Amygdala (tissue), 56 donors: ENCODE data around the gene VPS13A.

Source experiments
- DNase-seq, 56 donors: peaks; one replicate each; lab custom pipeline; 2025; lab: John Stamatoyannopoulos, UW

VPS13A gene

DNA sequence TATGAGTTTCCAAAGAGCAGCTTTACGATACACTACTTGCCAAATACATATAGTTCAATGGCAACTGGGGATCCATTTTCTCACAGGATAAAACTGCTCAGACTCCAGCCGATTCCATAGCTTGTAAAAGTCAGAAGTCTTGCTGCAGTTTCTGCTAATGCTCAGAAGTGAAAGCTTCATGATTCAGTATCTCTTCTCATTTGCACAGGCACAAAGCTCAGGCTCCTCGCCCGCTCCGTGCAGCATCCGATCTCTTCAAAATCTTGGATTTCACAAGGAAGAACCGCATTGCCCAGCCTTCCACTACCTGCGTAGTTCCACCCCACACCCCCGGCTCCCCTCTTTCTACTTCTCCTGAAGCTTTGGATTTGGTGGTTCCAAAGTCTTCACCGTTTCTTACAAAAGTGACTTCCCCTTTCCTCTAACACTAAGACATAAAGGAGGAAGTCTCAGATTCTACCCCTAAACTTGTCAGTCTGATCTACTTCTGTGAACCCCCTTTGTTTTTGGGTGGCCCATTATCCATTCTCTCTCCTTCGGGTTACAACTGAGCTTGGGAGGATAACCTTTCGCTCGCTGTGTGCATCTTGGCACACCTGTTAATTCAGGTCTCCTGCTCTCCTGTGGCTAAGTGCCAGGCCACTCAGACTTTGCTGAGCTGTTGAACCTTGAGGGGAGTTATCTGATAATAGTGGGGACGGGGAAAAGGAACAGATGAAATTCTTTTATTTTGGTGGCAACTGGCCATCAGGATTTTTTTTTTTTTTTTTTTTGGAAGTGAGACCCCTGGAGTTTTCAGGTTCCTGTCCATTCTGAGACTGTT is 276.7 kb downstream of the VPS13A start:
- DNase-seq = no peak

DNA sequence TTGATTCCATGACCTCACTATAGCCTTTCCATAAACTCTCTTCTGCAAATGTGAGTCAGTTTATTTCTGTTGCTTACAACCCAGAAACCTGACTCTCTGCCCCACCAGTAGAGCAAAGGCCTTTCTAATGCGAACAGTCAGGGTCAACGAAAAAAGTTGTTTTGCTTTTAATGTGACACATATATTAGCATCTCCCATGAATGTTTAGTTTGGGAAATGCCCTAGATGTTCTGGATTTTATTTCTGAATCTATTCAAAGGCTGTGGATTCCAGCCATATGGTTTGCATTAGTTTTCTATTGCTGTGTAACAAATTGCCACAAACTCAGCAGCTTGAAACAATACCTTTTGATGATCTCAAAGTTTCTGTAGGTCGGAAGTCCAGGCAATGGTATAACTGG is 277.3 kb downstream of the VPS13A start:
- no peak for DNase-seq

DNA sequence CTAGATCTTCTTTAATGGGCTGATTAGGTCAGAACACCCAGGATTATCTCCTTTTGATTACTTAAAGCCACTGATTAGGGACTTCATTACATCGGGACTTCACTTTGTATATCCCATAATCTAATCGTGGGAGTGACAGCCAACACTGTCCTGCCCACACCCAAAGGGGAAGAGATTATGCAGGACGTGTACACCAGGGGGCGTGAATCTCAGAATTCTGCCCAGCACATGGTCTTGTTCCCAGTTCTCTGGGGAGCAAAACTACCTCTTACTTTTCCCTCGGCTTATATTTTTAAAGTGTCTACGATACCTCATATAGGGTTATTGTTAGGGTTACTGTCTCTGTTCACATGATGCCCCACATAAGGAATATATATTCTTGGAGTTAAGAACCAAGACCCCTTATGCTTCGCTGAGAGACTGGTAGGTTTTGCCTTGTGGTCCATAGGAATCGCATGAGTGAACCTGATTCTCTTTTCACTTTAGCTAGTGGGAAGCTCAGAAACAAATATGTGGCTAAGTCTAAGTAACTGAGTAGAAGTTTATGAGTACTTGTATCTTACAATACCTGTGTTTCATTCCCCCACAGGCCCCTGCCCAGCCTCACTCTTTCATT is 278.1 kb downstream of the VPS13A start:
- DNase-seq = no peak

DNA sequence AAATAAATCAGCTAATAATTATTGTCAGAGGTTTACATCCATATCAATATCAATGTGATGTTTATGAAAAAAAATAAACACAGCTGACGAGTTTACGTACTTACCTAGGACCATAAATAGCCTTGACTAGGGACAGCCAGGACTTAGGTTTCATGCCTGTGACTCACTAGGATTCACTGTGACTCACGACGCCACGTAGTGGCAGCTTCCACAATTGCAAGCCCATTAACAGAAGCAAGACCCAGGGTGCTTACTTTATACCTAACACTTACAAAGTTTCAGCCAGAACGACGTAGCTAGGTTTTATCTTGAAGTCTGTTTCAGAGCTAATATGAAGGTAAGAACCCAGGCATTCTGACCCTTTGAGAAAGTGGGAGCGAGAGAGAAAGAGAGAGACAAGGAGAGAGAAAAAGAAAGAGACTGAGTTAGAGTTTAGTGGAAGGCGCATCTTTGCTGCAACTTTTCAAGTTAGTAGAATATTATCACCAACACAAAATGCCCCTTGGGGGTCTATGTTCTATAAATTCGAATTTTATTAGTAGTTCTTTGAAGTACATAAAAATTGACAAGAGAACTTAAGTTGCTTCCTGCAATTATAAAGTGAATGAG is 279.6 kb downstream of the VPS13A start:
- peak in 49 of 56 donors; percentile 9 to 90 (median 51) for DNase-seq

DNA sequence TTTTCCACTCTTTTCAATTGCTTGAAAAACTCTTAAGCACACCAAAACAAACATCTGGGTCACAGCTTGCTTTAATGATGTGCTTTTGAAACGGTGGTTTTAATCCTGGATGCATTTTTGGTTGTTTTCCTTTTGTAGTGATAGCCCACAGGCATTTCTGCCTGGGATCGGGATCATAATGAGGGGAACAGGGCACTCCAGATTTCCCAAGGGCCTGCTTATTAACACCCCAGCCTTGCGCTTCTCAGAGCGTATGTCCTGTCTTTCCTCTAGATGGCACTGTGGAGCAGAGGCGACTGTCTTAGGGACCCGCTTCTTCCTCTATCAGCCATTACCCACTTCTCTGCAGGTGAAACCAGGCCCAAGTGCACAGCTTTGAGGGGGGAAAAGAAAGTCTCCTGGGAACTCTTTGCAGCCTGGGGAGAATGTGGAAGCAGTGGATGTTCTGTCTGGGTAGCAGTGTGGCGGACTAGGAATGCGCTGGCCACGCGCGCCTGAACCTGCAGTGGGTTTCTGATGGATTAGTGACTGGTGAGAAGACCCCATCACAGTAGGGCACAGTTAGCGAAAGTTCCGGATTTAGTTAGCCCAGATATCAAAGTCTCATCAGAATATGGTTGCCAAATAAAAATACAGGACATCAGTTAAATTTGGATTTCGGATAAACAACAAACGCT is 280.7 kb downstream of the VPS13A start:
- peak in 49 of 56 donors; percentile 2 to 72 (median 29) for DNase-seq

DNA sequence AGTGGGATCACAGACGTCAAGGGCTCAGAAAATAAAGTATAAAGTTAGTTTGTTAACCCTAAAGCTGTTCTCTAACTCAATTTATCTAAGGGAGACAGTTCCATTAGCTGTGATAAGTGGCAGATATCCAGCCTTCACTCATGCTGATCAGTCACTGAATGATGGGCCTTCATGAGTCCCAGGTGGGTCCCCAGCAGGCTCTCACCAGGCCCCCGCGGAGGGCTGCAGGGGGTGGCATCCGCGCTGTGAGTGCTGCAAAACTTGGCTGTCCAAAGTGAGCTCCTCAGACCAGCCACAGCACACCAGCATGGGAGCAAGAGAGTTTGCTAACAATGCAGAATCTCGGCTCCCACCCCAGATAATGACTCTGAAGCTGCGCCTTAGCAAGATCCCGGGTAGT is 283.6 kb downstream of the VPS13A start:
- DNase-seq = no peak

DNA sequence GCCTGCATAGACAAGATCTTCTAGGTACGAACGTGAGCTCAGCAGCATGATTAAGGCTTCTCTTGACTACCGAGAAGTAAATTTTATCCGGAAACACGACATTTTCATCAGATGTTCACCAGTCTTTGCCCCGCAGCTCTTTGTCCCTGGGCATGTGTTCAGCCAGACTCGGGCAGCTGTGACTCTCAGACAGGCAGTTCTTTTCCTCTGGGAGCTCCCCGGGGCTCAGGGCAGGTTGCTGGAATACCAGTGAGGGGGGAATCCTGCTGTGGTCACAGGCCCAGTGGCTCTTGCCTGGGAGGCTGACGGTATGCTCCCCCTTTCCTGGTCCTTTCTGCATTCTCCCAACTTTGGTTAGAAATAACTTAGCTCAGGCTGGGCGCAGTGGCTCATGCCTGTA is 284.7 kb downstream of the VPS13A start:
- DNase-seq = no peak

DNA sequence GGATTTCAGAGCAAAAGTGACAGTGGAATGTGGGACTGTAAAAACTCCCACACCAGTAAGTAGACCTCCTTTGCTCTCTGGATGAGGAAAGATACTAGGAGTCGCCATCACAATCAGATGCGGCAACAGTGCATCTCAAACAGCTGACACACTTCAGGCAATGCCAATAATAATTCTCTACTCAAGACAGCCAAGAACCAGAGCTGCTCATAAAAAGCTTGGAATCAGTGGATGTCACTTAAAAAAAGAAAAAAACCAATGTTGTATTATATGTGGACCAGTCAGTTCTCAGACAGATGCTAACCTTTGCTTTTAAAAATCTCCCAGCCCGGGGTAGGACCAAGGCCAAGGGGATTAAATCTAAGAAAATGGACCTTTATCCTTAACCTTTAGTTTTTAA is 285.8 kb downstream of the VPS13A start:
- DNase-seq = no peak

DNA sequence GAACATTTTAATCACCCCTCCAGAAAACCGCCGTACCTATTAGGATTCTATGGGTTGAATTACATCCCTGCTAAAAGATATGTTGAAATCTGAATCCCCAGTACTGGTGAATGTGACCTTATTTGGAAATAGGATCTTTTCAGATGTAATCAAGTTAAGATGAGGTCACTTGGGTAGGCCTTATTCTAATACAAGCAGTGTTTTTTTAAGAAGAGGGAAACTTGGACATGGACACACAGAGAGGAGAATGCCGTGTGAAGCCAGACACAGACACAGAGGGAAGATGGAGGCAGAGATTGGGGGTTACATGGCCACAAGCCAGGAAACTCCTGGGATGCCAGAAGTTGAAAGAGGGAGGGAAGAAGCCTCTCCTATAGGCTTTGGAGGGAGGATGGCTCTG is 287.3 kb downstream of the VPS13A start:
- DNase-seq = no peak

DNA sequence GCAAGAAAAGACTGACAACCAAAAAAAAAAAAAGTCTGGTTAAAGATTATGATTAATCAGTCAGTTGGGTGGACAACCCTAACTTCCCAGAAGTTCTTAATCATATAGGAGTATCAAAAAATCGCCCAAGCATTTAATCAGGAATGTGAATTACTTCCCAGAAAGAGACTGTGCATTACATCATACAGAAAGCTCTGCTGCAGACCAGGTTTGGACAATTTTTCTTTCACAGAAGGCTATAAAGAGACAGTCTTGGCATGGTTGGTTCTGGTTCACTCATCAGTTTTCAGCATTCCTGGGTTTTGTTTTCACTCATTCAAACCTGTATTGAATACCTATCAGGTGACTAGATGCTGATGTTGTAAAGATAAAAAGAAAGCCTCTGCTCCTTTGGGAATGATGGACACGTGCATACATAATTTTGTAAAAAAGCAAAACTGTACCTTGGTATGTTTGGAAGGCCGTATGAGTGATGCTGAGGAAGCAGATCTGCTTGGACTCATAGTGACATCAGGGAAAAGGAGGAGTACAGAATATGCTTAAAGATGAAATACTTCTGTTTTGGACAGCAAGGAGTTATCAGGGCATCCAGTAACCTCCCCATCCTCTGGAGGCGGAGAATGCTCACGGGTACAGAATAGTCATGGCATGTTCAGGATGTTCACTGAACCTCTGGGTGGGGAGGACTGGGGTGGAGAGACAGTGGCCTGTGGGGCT is 292.3 kb downstream of the VPS13A start:
- no peak for DNase-seq
